GF-D8 (cell line): ENCODE results near the gene CNFN.
A peak's percentile ranks its signal among the peaks of the same experiment; 100 is the strongest.

Source experiments
- DNase-seq: peaks from one replicate; lab custom pipeline; 2025; lab: John Stamatoyannopoulos, UW

The CNFN gene

GRCh38 chr19:42389899-42390298, at the start of gene CNFN:
Gene CNFN (minus strand): TSS chr19:42390297. CDS start chr19:42389037, 1,260 bp downstream.
- no peak for DNase-seq

- no peak for DNase-seq
Measured at GRCh38 chr19:42436006-42436405, 45.9 kb upstream of the CNFN start.

GRCh38 chr19:42435316-42435715, 45.2 kb upstream of the CNFN start:
- no peak for DNase-seq

- DNase-seq, result peak; percentile 17
Measured at GRCh38 chr19:42433503-42434260, 43.6 kb upstream of the CNFN start.

- DNase-seq, result no peak
Measured at GRCh38 chr19:42431486-42431885, 41.4 kb upstream of the CNFN start.

GRCh38 chr19:42428676-42429075, 38.6 kb upstream of the CNFN start:
- no peak for DNase-seq

- no peak for DNase-seq
Measured at GRCh38 chr19:42427313-42427712, 37.2 kb upstream of the CNFN start, which contains the start of gene LIPE. Gene LIPE (minus strand): TSS chr19:42427388. CDS start chr19:42427149, 239 bp downstream.

- no peak for DNase-seq
Measured at GRCh38 chr19:42426643-42427042, 36.5 kb upstream of the CNFN start.

GRCh38 chr19:42424712-42425131, 34.6 kb upstream of the CNFN start:
- no peak for DNase-seq

- DNase-seq, result no peak
Measured at GRCh38 chr19:42424345-42424707, 34.2 kb upstream of the CNFN start.

- no peak for DNase-seq
Measured at GRCh38 chr19:42423462-42424344, 33.6 kb upstream of the CNFN start.

- DNase-seq, result no peak
Measured at GRCh38 chr19:42422901-42423461, 32.9 kb upstream of the CNFN start.

GRCh38 chr19:42422092-42422900, 32.2 kb upstream of the CNFN start:
- DNase-seq, result no peak

GRCh38 chr19:42421591-42422031, 31.5 kb upstream of the CNFN start:
- DNase-seq, result no peak

GRCh38 chr19:42421101-42421500, 31.0 kb upstream of the CNFN start:
- DNase-seq, result no peak

- peak; percentile 6 for DNase-seq
Measured at GRCh38 chr19:42420055-42420544, 30.0 kb upstream of the CNFN start.

GRCh38 chr19:42419309-42419708, 29.2 kb upstream of the CNFN start:
- DNase-seq, result no peak

- no peak for DNase-seq
Measured at GRCh38 chr19:42412661-42413076, 22.6 kb upstream of the CNFN start.

- DNase-seq, result no peak
Measured at GRCh38 chr19:42412227-42412626, 22.1 kb upstream of the CNFN start.

- DNase-seq, result no peak
Measured at GRCh38 chr19:42411581-42412178, 21.6 kb upstream of the CNFN start.

- no peak for DNase-seq
Measured at GRCh38 chr19:42410371-42410770, 20.3 kb upstream of the CNFN start.
